Measurements from ENCODE around the gene TGFBR3L.
A peak's percentile ranks its signal among the peaks of the same experiment; 100 is the strongest.
"Not testable (repeated sequence)": the region's sequence is repeated elsewhere in the genome, so short reads cannot be mapped to it uniquely, and the experiment has no call there.

The TGFBR3L gene

GRCh38 chr19:7928334-7928706 is 13.7 kb downstream of the TGFBR3L start:
- DNase-seq (ENCODE audit: low spot score) = no peak

GRCh38 chr19:7928741-7929701 is 14.4 kb downstream of the TGFBR3L start:
- no peak for DNase-seq (ENCODE audit: low spot score)

GRCh38 chr19:7930030-7930429 is 15.4 kb downstream of the TGFBR3L start:
- DNase-seq (ENCODE audit: low spot score) = not testable (repeated sequence)

- DNase-seq (ENCODE audit: low spot score) = no peak
Measured at GRCh38 chr19:7930765-7931164, 16.1 kb downstream of the TGFBR3L start.

- no peak for DNase-seq (ENCODE audit: low spot score)
Measured at GRCh38 chr19:7931221-7932061, 16.8 kb downstream of the TGFBR3L start.

- no peak for DNase-seq (ENCODE audit: low spot score)
Measured at GRCh38 chr19:7932276-7932929, 17.8 kb downstream of the TGFBR3L start.

GRCh38 chr19:7932930-7933300 is 18.3 kb downstream of the TGFBR3L start:
- no peak for DNase-seq (ENCODE audit: low spot score)

GRCh38 chr19:7933411-7933810 is 18.8 kb downstream of the TGFBR3L start:
- no peak for DNase-seq (ENCODE audit: low spot score)

GRCh38 chr19:7933828-7934725 is 19.4 kb downstream of the TGFBR3L start:
- no peak for DNase-seq (ENCODE audit: low spot score)

- no peak for DNase-seq (ENCODE audit: low spot score)
Measured at GRCh38 chr19:7934766-7935165, 20.1 kb downstream of the TGFBR3L start.

GRCh38 chr19:7940841-7941240 is 26.2 kb downstream of the TGFBR3L start:
- DNase-seq (ENCODE audit: low spot score) = no peak

GRCh38 chr19:7941895-7942596 is 27.4 kb downstream of the TGFBR3L start:
- DNase-seq (ENCODE audit: low spot score) = no peak

GRCh38 chr19:7942981-7943443 is 28.4 kb downstream of the TGFBR3L start:
- DNase-seq (ENCODE audit: low spot score) = no peak

- peak; percentile 95 for DNase-seq (ENCODE audit: low spot score)
Measured at GRCh38 chr19:7943444-7944176, 29.0 kb downstream of the TGFBR3L start, which contains the start of gene TIMM44. Gene TIMM44, minus strand, starts transcription at chr19:7943666. Its CDS starts 15 bp downstream, at chr19:7943651.

GRCh38 chr19:7944177-7944761 is 29.6 kb downstream of the TGFBR3L start:
- peak; percentile 88 for DNase-seq (ENCODE audit: low spot score)

GRCh38 chr19:7947939-7948338 is 33.3 kb downstream of the TGFBR3L start:
- DNase-seq (ENCODE audit: low spot score) = no peak

- DNase-seq (ENCODE audit: low spot score) = no peak
Measured at GRCh38 chr19:7953060-7953459, 38.4 kb downstream of the TGFBR3L start.

GRCh38 chr19:7953576-7953975 is 38.9 kb downstream of the TGFBR3L start:
- DNase-seq (ENCODE audit: low spot score) = no peak

- no peak for DNase-seq (ENCODE audit: low spot score)
Measured at GRCh38 chr19:7955696-7956095, 41.1 kb downstream of the TGFBR3L start.

Data from COLO829 (cell line).